DND-41 (cell line): ENCODE results near the gene SDSL.

Experiments
- EZH2 ChIP-seq: IDR thresholded peaks from 3 replicates; pipeline ENCODE4 v1.6.1; 2012; ENCODE audit warnings: borderline replicate concordance, low read depth, mild to moderate bottlenecking, moderate library complexity, low read length, inconsistent platforms; ENCODE audit not compliant: severe bottlenecking
- TF ChIP-seq, protein P1 (sequence below): IDR thresholded peaks from 2 replicates; pipeline ENCODE4 v1.5.1; 2012; ENCODE audit warnings: borderline replicate concordance, low read length, moderate library complexity, mild to moderate bottlenecking; ENCODE audit not compliant: poor library complexity, severe bottlenecking; ENCODE audit errors: extremely low read depth

DNA sequence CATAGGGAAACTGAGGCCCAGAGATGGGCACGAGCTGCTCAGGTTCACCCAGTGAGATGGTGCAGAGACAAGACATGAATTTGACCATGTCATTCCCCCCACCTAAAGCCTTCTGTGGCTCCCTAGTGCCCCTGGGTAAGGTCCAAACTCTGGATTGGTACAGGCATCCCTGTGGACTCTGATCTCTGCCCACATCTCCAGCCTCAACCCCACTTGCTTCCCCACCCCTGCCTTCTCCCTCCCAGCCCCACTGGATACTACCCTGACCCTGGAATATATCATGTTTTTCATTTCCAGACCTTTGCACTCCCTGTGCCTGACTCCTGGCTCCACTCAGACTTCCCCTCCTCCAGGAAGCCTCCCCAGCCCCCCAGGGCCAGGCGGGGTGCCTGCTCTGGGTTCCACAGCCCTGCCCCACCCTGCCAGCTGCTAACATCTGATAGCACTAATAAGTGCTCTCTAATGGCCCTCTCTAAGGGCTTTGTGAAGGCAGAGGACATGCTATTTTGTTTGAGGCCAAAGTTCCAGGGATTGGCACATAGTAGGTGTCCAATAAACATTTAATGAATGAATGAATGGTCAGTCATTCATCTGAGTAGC is 1.1 kb upstream of the SDSL start:
- TF ChIP-seq, protein P1, sequence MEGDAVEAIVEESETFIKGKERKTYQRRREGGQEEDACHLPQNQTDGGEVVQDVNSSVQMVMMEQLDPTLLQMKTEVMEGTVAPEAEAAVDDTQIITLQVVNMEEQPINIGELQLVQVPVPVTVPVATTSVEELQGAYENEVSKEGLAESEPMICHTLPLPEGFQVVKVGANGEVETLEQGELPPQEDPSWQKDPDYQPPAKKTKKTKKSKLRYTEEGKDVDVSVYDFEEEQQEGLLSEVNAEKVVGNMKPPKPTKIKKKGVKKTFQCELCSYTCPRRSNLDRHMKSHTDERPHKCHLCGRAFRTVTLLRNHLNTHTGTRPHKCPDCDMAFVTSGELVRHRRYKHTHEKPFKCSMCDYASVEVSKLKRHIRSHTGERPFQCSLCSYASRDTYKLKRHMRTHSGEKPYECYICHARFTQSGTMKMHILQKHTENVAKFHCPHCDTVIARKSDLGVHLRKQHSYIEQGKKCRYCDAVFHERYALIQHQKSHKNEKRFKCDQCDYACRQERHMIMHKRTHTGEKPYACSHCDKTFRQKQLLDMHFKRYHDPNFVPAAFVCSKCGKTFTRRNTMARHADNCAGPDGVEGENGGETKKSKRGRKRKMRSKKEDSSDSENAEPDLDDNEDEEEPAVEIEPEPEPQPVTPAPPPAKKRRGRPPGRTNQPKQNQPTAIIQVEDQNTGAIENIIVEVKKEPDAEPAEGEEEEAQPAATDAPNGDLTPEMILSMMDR, result no peak
- TF ChIP-seq EZH2, result no peak
